ENCODE data around the gene UCK1.

UCK1 gene

GRCh38 chr9:131481441-131482342 is 49.4 kb downstream of the UCK1 start:
- Mint-ChIP-seq H3K27ac (no peak overlapping the region), H3K9me3 (no peaks in the 10 kb centered on the region), H3K27me3 (no peaks in the 10 kb centered on the region), H3K4me3 (no peak overlapping the region), H3K4me1 (peaks cover 17% of the 10 kb centered on the region)
- DNase-seq = no peak
- ATAC-seq = no peak

- Mint-ChIP-seq H3K9me3 (no peaks in the 10 kb centered on the region), H3K27ac (no peak overlapping the region), H3K4me1 (peaks cover 17% of the 10 kb centered on the region), H3K27me3 (no peaks in the 10 kb centered on the region), H3K4me3 (no peak overlapping the region)
- DNase-seq = no peak
- ATAC-seq = peak; percentile 46
Measured at GRCh38 chr9:131480258-131480657, 50.8 kb downstream of the UCK1 start.

GRCh38 chr9:131478911-131479310 is 52.2 kb downstream of the UCK1 start:
- Mint-ChIP-seq H3K4me3 (no peak overlapping the region), H3K27ac (peak overlapping the region in 1 of 2 donors; percentile 59)

GRCh38 chr9:131478421-131478868 is 52.6 kb downstream of the UCK1 start:
- ATAC-seq (peak; percentile 61), DNase-seq (peak; percentile 45 to 55)
- H3K4me1 Mint-ChIP-seq = peaks cover 23% of the 10 kb centered on the region
- H3K27me3 Mint-ChIP-seq = no peaks in the 10 kb centered on the region
- peak overlapping the region in 1 of 2 donors; percentile 97 for H3K27ac Mint-ChIP-seq
- no peak overlapping the region for H3K4me3 Mint-ChIP-seq
- H3K9me3 Mint-ChIP-seq = no peaks in the 10 kb centered on the region

More at GRCh38 chr9:131478911-131479310, 52.2 kb downstream of the UCK1 start:
- Mint-ChIP-seq H3K4me1 (peaks cover 23% of the 10 kb centered on the region), H3K9me3 (no peaks in the 10 kb centered on the region), H3K27me3 (no peaks in the 10 kb centered on the region)
- no peak for ATAC-seq
- no peak for DNase-seq

GRCh38 chr9:131477816-131478419 is 53.1 kb downstream of the UCK1 start:
- Mint-ChIP-seq H3K4me1 (peaks cover 24% of the 10 kb centered on the region), H3K27ac (peak overlapping the region in 1 of 2 donors; percentile 97), H3K4me3 (peak overlapping the region in 1 of 2 donors; percentile 11), H3K27me3 (no peaks in the 10 kb centered on the region), H3K9me3 (no peaks in the 10 kb centered on the region)
- ATAC-seq = no peak
- no peak for DNase-seq

GRCh38 chr9:131477367-131477766 is 53.7 kb downstream of the UCK1 start:
- no peaks in the 10 kb centered on the region for H3K27me3 Mint-ChIP-seq
- H3K27ac Mint-ChIP-seq = peak overlapping the region in 1 of 2 donors; percentile 68
- no peaks in the 10 kb centered on the region for H3K9me3 Mint-ChIP-seq
- peak overlapping the region in 1 of 2 donors; percentile 11 for H3K4me3 Mint-ChIP-seq
- H3K4me1 Mint-ChIP-seq = peaks cover 27% of the 10 kb centered on the region
- no peak for DNase-seq
- no peak for ATAC-seq

GRCh38 chr9:131476777-131477345 is 54.2 kb downstream of the UCK1 start:
- Mint-ChIP-seq H3K4me1 (peaks cover 27% of the 10 kb centered on the region), H3K27me3 (no peaks in the 10 kb centered on the region), H3K9me3 (no peaks in the 10 kb centered on the region), H3K27ac (peak overlapping the region in 1 of 2 donors; percentile 68), H3K4me3 (no peak overlapping the region)
- no peak for ATAC-seq
- DNase-seq = no peak

- no peak for ATAC-seq
- Mint-ChIP-seq H3K4me3 (no peak overlapping the region), H3K27ac (no peak overlapping the region), H3K27me3 (no peaks in the 10 kb centered on the region), H3K4me1 (peaks cover 27% of the 10 kb centered on the region), H3K9me3 (no peaks in the 10 kb centered on the region)
- DNase-seq = no peak
Measured at GRCh38 chr9:131475956-131476776, 54.9 kb downstream of the UCK1 start.

- ATAC-seq (no peak), DNase-seq (no peak)
- Mint-ChIP-seq H3K9me3 (no peaks in the 10 kb centered on the region), H3K4me1 (peaks cover 28% of the 10 kb centered on the region), H3K27ac (peak overlapping the region; percentile 63 to 87), H3K4me3 (no peak overlapping the region), H3K27me3 (no peaks in the 10 kb centered on the region)
Measured at GRCh38 chr9:131475111-131475955, 55.7 kb downstream of the UCK1 start.

GRCh38 chr9:131474711-131475110 is 56.4 kb downstream of the UCK1 start:
- no peaks in the 10 kb centered on the region for H3K27me3 Mint-ChIP-seq
- H3K27ac Mint-ChIP-seq = peak overlapping the region; percentile 63 to 87
- peaks cover 34% of the 10 kb centered on the region for H3K4me1 Mint-ChIP-seq
- DNase-seq = no peak
- no peaks in the 10 kb centered on the region for H3K9me3 Mint-ChIP-seq
- no peak overlapping the region for H3K4me3 Mint-ChIP-seq
- no peak for ATAC-seq

- DNase-seq (no peak), ATAC-seq (no peak)
- Mint-ChIP-seq H3K4me1 (peaks cover 32% of the 10 kb centered on the region), H3K27ac (no peak overlapping the region), H3K9me3 (no peaks in the 10 kb centered on the region), H3K27me3 (no peaks in the 10 kb centered on the region), H3K4me3 (no peak overlapping the region)
Measured at GRCh38 chr9:131473891-131474290, 57.2 kb downstream of the UCK1 start.
